ENCODE measurements around the gene CDC42SE1. TPM values are rescaled to one million over a fixed set of nuclear protein-coding genes. Genes with fewer than 3 reads are reported as not detected.

CDC42SE1 gene
- total RNA-seq, 1 experiment from 2014 or later, result 63.8 TPM

DNA sequence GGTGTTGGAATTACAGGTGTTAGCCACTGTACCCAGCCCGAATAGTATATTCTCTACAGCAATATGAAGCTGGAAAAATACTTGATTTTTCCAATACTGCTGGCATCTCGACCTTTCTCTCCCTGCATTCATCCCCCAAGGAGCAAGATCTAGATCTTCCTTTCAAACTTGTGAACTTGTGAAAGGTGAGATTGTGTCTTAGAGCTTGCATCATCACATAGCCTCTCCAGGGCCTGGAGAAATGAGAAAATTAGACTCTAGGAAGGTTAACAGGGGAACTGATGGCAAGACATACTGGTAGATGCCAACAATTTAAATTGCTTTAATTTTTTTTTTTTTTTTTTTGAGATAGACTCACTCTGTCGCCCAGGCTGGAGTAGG is 49.1 kb downstream of the CDC42SE1 start:
- Histone ChIP-seq H3K36me3 (ENCODE audit: insufficient read depth, low read length, poor library complexity, severe bottlenecking) (no peaks in the 10 kb centered on the region), H3K4me3 (ENCODE audit: low read depth, low read length, poor library complexity, severe bottlenecking) (no peak overlapping the region), H3K27me3 (replicated peaks; ENCODE audit: insufficient read depth, low read depth, low read length, poor library complexity) (no peaks in the 10 kb centered on the region), H3K4me1 (ENCODE audit: insufficient read depth, low read length, poor library complexity, severe bottlenecking) (peaks cover 23% of the 10 kb centered on the region), H3K27ac (ENCODE audit: low read depth, low read length, poor library complexity, severe bottlenecking) (no peak overlapping the region), H3K9me3 (ENCODE audit: low read depth, low read length, poor library complexity, severe bottlenecking) (no peaks in the 10 kb centered on the region)
- intact Hi-C loops (cut with micrococcal nuclease; ENCODE audit: unreplicated experiment), result no loop called here
- CTCF ChIA-PET, result no interaction called here
- no peak for DNase-seq (ENCODE audit: low spot score)
- no peak for TF ChIP-seq EZH2 (IDR thresholded peaks at IDR 0.05; ENCODE audit: borderline replicate concordance, low read depth, low read length, poor library complexity, severe bottlenecking)
- no peak for TF ChIP-seq CTCF (conservative IDR thresholded peaks at IDR 0.05; ENCODE audit: low read depth, low read length)
- no TSS peak for BruUV-seq (replicated peaks)
- POLR2A ChIA-PET (ENCODE audit: low non-redundant PET), result no interaction called here

- no TSS peak for BruUV-seq (replicated peaks)
- intact Hi-C loops (cut with micrococcal nuclease; ENCODE audit: unreplicated experiment), result no loop called here
- Histone ChIP-seq H3K4me1 (ENCODE audit: insufficient read depth, low read length, poor library complexity, severe bottlenecking) (peaks cover 24% of the 10 kb centered on the region), H3K27ac (ENCODE audit: low read depth, low read length, poor library complexity, severe bottlenecking) (no peak overlapping the region), H3K4me3 (ENCODE audit: low read depth, low read length, poor library complexity, severe bottlenecking) (peak overlapping the region; percentile 95), H3K36me3 (ENCODE audit: insufficient read depth, low read length, poor library complexity, severe bottlenecking) (no peaks in the 10 kb centered on the region), H3K27me3 (replicated peaks; ENCODE audit: insufficient read depth, low read depth, low read length, poor library complexity) (no peaks in the 10 kb centered on the region), H3K9me3 (ENCODE audit: low read depth, low read length, poor library complexity, severe bottlenecking) (no peaks in the 10 kb centered on the region)
- no peak for DNase-seq (ENCODE audit: low spot score)
- CTCF ChIA-PET, result no interaction called here
- POLR2A ChIA-PET (ENCODE audit: low non-redundant PET), result no interaction called here
- TF ChIP-seq CTCF (conservative IDR thresholded peaks at IDR 0.05; ENCODE audit: low read depth, low read length) (no peak), EZH2 (IDR thresholded peaks at IDR 0.05; ENCODE audit: borderline replicate concordance, low read depth, low read length, poor library complexity, severe bottlenecking) (no peak)
Measured at GRCh38 chr1:151009674-151010345, 49.6 kb downstream of the CDC42SE1 start.

GRCh38 chr1:151009206-151009587 is 50.2 kb downstream of the CDC42SE1 start:
- H3K27ac ChIP-seq (ENCODE audit: low read depth, low read length, poor library complexity, severe bottlenecking), result peak overlapping the region; percentile 90
- no peak for DNase-seq (ENCODE audit: low spot score)
- peaks cover 24% of the 10 kb centered on the region for H3K4me1 ChIP-seq (ENCODE audit: insufficient read depth, low read length, poor library complexity, severe bottlenecking)
- TSS peak; percentile 54 for BruUV-seq (replicated peaks)
- ChIA-PET POLR2A (ENCODE audit: low non-redundant PET) (no interaction called here), CTCF (no interaction called here)
- intact Hi-C loops (cut with micrococcal nuclease; ENCODE audit: unreplicated experiment), result no loop called here
- peak overlapping the region; percentile 95 for H3K4me3 ChIP-seq (ENCODE audit: low read depth, low read length, poor library complexity, severe bottlenecking)
- no peaks in the 10 kb centered on the region for H3K9me3 ChIP-seq (ENCODE audit: low read depth, low read length, poor library complexity, severe bottlenecking)
- H3K36me3 ChIP-seq (ENCODE audit: insufficient read depth, low read length, poor library complexity, severe bottlenecking), result no peaks in the 10 kb centered on the region
- TF ChIP-seq CTCF (conservative IDR thresholded peaks at IDR 0.05; ENCODE audit: low read depth, low read length) (no peak), EZH2 (IDR thresholded peaks at IDR 0.05; ENCODE audit: borderline replicate concordance, low read depth, low read length, poor library complexity, severe bottlenecking) (no peak)
- H3K27me3 ChIP-seq (replicated peaks; ENCODE audit: insufficient read depth, low read depth, low read length, poor library complexity), result no peaks in the 10 kb centered on the region
